ENCODE data around the gene SPTBN1. TPM values are rescaled to one million over a fixed set of nuclear protein-coding genes. Genes with fewer than 3 reads are reported as not detected.

The SPTBN1 gene
- total RNA-seq, 1 experiment from 2014 or later: 146 TPM

GRCh38 chr2:54572636-54573536 is 116.8 kb downstream of the SPTBN1 start:
- intact Hi-C loops (cut with micrococcal nuclease; ENCODE audit: unreplicated experiment): no loop called here
- POLR2A ChIA-PET (ENCODE audit: low non-redundant PET): no interaction called here
- H3K27ac ChIP-seq (ENCODE audit: low read depth, low read length, poor library complexity, severe bottlenecking): peak overlapping the region; percentile 41

GRCh38 chr2:54573537-54573919 is 117.4 kb downstream of the SPTBN1 start:
- H3K9me3 ChIP-seq (ENCODE audit: low read depth, low read length, poor library complexity, severe bottlenecking): no peaks in the 10 kb centered on the region
- BruUV-seq (replicated peaks): no TSS peak
- H3K4me3 ChIP-seq (ENCODE audit: low read depth, low read length, poor library complexity, severe bottlenecking): no peak overlapping the region
- no peaks in the 10 kb centered on the region for H3K36me3 ChIP-seq (ENCODE audit: insufficient read depth, low read length, poor library complexity, severe bottlenecking)
- peak; percentile 58 for DNase-seq (ENCODE audit: low spot score)
- intact Hi-C loops (cut with micrococcal nuclease; ENCODE audit: unreplicated experiment): no loop called here
- ChIA-PET POLR2A (ENCODE audit: low non-redundant PET) (no interaction called here), CTCF (no interaction called here)
- H3K27ac ChIP-seq (ENCODE audit: low read depth, low read length, poor library complexity, severe bottlenecking): peak overlapping the region; percentile 41
- no peaks in the 10 kb centered on the region for H3K27me3 ChIP-seq (replicated peaks; ENCODE audit: insufficient read depth, low read depth, low read length, poor library complexity)
- H3K4me1 ChIP-seq (ENCODE audit: insufficient read depth, low read length, poor library complexity, severe bottlenecking): peaks cover 79% of the 10 kb centered on the region
- TF ChIP-seq CTCF (conservative IDR thresholded peaks at IDR 0.05; ENCODE audit: low read depth, low read length) (no peak), EZH2 (IDR thresholded peaks at IDR 0.05; ENCODE audit: borderline replicate concordance, low read depth, low read length, poor library complexity, severe bottlenecking) (no peak)

More at GRCh38 chr2:54572636-54573536, 116.8 kb downstream of the SPTBN1 start:
- no peaks in the 10 kb centered on the region for H3K27me3 ChIP-seq (replicated peaks; ENCODE audit: insufficient read depth, low read depth, low read length, poor library complexity)
- H3K4me1 ChIP-seq (ENCODE audit: insufficient read depth, low read length, poor library complexity, severe bottlenecking): peaks cover 74% of the 10 kb centered on the region
- CTCF ChIA-PET: no interaction called here
- H3K9me3 ChIP-seq (ENCODE audit: low read depth, low read length, poor library complexity, severe bottlenecking): no peaks in the 10 kb centered on the region
- no peak overlapping the region for H3K4me3 ChIP-seq (ENCODE audit: low read depth, low read length, poor library complexity, severe bottlenecking)
- no peak for DNase-seq (ENCODE audit: low spot score)
- TF ChIP-seq CTCF (conservative IDR thresholded peaks at IDR 0.05; ENCODE audit: low read depth, low read length) (no peak), EZH2 (IDR thresholded peaks at IDR 0.05; ENCODE audit: borderline replicate concordance, low read depth, low read length, poor library complexity, severe bottlenecking) (no peak)
- H3K36me3 ChIP-seq (ENCODE audit: insufficient read depth, low read length, poor library complexity, severe bottlenecking): no peaks in the 10 kb centered on the region
- no TSS peak for BruUV-seq (replicated peaks)

GRCh38 chr2:54574107-54574859 is 118.2 kb downstream of the SPTBN1 start:
- Histone ChIP-seq H3K9me3 (ENCODE audit: low read depth, low read length, poor library complexity, severe bottlenecking) (no peaks in the 10 kb centered on the region), H3K4me3 (ENCODE audit: low read depth, low read length, poor library complexity, severe bottlenecking) (no peak overlapping the region), H3K27ac (ENCODE audit: low read depth, low read length, poor library complexity, severe bottlenecking) (no peak overlapping the region), H3K27me3 (replicated peaks; ENCODE audit: insufficient read depth, low read depth, low read length, poor library complexity) (no peaks in the 10 kb centered on the region), H3K36me3 (ENCODE audit: insufficient read depth, low read length, poor library complexity, severe bottlenecking) (no peaks in the 10 kb centered on the region), H3K4me1 (ENCODE audit: insufficient read depth, low read length, poor library complexity, severe bottlenecking) (peaks cover 78% of the 10 kb centered on the region)
- TF ChIP-seq CTCF (conservative IDR thresholded peaks at IDR 0.05; ENCODE audit: low read depth, low read length): no peak
- TF ChIP-seq EZH2 (IDR thresholded peaks at IDR 0.05; ENCODE audit: borderline replicate concordance, low read depth, low read length, poor library complexity, severe bottlenecking): no peak
- ChIA-PET POLR2A (ENCODE audit: low non-redundant PET) (no interaction called here), CTCF (no interaction called here)
- intact Hi-C loops (cut with micrococcal nuclease; ENCODE audit: unreplicated experiment): no loop called here
- no peak for DNase-seq (ENCODE audit: low spot score)
- BruUV-seq (replicated peaks): no TSS peak

Data from A673 (cell line).